GM21825 (cell line): ENCODE results near the gene CDH12.
"Not testable (repeated sequence)": the region's sequence is repeated elsewhere in the genome, so short reads cannot be mapped to it uniquely, and the experiment has no call there.

Source experiments
- ATAC-seq: cut with Tn5 transposase; IDR thresholded peaks from one replicate; pipeline ENCODE4 v1.9.1; 2021; ENCODE audit warnings: mild to moderate bottlenecking, moderate library complexity; ENCODE audit not compliant: unreplicated experiment

The CDH12 gene

GRCh38 chr5:22774214-22774613 is 78.9 kb downstream of the CDH12 start:
- ATAC-seq = not testable (repeated sequence)

GRCh38 chr5:22764736-22765135 is 88.4 kb downstream of the CDH12 start:
- no peak for ATAC-seq

- ATAC-seq = no peak
Measured at GRCh38 chr5:22757776-22758175, 95.4 kb downstream of the CDH12 start.

GRCh38 chr5:22754155-22754554 is 99.0 kb downstream of the CDH12 start:
- ATAC-seq = no peak

GRCh38 chr5:22751536-22751935 is 101.6 kb downstream of the CDH12 start:
- ATAC-seq = no peak

GRCh38 chr5:22736443-22737003 is 116.6 kb downstream of the CDH12 start:
- no peak for ATAC-seq

- no peak for ATAC-seq
Measured at GRCh38 chr5:22734907-22735306, 118.2 kb downstream of the CDH12 start.

- no peak for ATAC-seq
Measured at GRCh38 chr5:22728610-22729009, 124.5 kb downstream of the CDH12 start.

- ATAC-seq = no peak
Measured at GRCh38 chr5:22722491-22722890, 130.7 kb downstream of the CDH12 start.

GRCh38 chr5:22722056-22722455 is 131.1 kb downstream of the CDH12 start:
- no peak for ATAC-seq

- ATAC-seq = no peak
Measured at GRCh38 chr5:22719842-22720241, 133.3 kb downstream of the CDH12 start.

GRCh38 chr5:22710660-22711059 is 142.5 kb downstream of the CDH12 start:
- ATAC-seq = no peak

- no peak for ATAC-seq
Measured at GRCh38 chr5:22709743-22710142, 143.4 kb downstream of the CDH12 start.

- ATAC-seq = no peak
Measured at GRCh38 chr5:22708770-22709328, 144.3 kb downstream of the CDH12 start.

- ATAC-seq = no peak
Measured at GRCh38 chr5:22706901-22707300, 146.2 kb downstream of the CDH12 start.

GRCh38 chr5:22699319-22699718 is 153.8 kb downstream of the CDH12 start:
- ATAC-seq = no peak

- ATAC-seq = no peak
Measured at GRCh38 chr5:22693121-22693520, 160.0 kb downstream of the CDH12 start.

GRCh38 chr5:22683050-22683449 is 170.1 kb downstream of the CDH12 start:
- no peak for ATAC-seq

- ATAC-seq = no peak
Measured at GRCh38 chr5:22678886-22679285, 174.3 kb downstream of the CDH12 start.

GRCh38 chr5:22673131-22673530 is 180.0 kb downstream of the CDH12 start:
- ATAC-seq = no peak

- ATAC-seq = no peak
Measured at GRCh38 chr5:22669345-22669744, 183.8 kb downstream of the CDH12 start.

GRCh38 chr5:22665801-22666200 is 187.3 kb downstream of the CDH12 start:
- ATAC-seq = no peak

- no peak for ATAC-seq
Measured at GRCh38 chr5:22663134-22663533, 190.0 kb downstream of the CDH12 start.
